Left lung (tissue), 10 donors: ENCODE results near the gene RSL1D1. TPM values are rescaled to one million over a fixed set of nuclear protein-coding genes. Genes with fewer than 3 reads are reported as not detected.

ENCODE experiments used
- ATAC-seq: fragments of 200-7000 bp; cut with Tn5 transposase; one replicate; pipeline ENCODE4 v1.9.1; 2020; ENCODE audit warnings: moderate library complexity
- DNase-seq, 4 donors: peaks; one replicate each; pipeline ENCODE4 v3.0.0-alpha.2; 2013 to 2020
- H3K27ac ChIP-seq, 2 donors: fragments of 200-600 bp; sonication (generic) in 1 of 2; one replicate each; pipeline versions ENCODE4 v1.5.0 to v1.8.0; 2020 to 2021
- H3K27me3 ChIP-seq, 2 donors: fragments of 200-600 bp; sonication (generic) in 1 of 2; one replicate each; pipeline versions ENCODE4 v1.5.0 to v1.8.0; 2020 to 2021
- H3K36me3 ChIP-seq, 2 donors: fragments of 200-600 bp; sonication (generic) in 1 of 2; one replicate each; pipeline versions ENCODE4 v1.5.0 to v1.8.0; 2020 to 2021
- H3K4me1 ChIP-seq, 2 donors: fragments of 200-600 bp; one replicate each; pipeline ENCODE4 v1.8.0; 2021
- H3K4me3 ChIP-seq, 2 donors: fragments of 200-600 bp; sonication (generic) in 1 of 2; one replicate each; pipeline versions ENCODE4 v1.5.0 to v1.8.0; 2020 to 2021; ENCODE audit warnings: mild to moderate bottlenecking in 1 of 2
- H3K9me3 ChIP-seq, 2 donors: fragments of 200-600 bp; sonication (generic) in 1 of 2; one replicate each; pipeline versions ENCODE4 v1.5.0 to v1.8.0; 2020 to 2021
- intact Hi-C, 2 donors: fragments of 100-400 bp; cut with DNase I; formaldehyde crosslinking; loops; one replicate each; pipeline versions ENCODE4 v1.11.2 to v1.14.2; 2022
- polyA plus RNA-seq, 6 donors: library from polyadenylated mRNA; unstranded; fragments of 120-200 nt; gene quantifications; one replicate each; pipeline ENCODE4 v1.2.1, GENCODE V29; 2013; ENCODE audit not compliant: insufficient read length in 6 of 6
- total RNA-seq, 2 donors: library from RNA; stranded (reverse); fragmentation: NEBNext Ultra II Directional; extraction: Animal tissue kit (Norgen Biotek cat#: 25700); gene quantifications; one replicate each; pipeline ENCODE4 v1.2.1, GENCODE V29; 2021
- TF ChIP-seq, protein P1 (sequence below), 2 donors: fragments of 200-600 bp; sonication (generic) in 1 of 2; IDR thresholded peaks; one replicate each; pipeline versions ENCODE4 v1.5.0 to v1.8.0; 2021; ENCODE audit warnings: antibody characterized with exemption in 2 of 2
- donor health status: DM: no; HTN: yes; CAD: no.
- donor health status: DM: no; HTN: no; CAD: no.

RSL1D1 gene
- total and polyA plus RNA-seq, 8 donors = 88.3 to 274 (median 237) TPM

- Histone ChIP-seq H3K4me3 (no peak overlapping the region), H3K36me3 (peaks cover 0 to 98% of the 10 kb centered on the region in 2 donors), H3K9me3 (no peaks in the 10 kb centered on the region), H3K27me3 (no peaks in the 10 kb centered on the region), H3K27ac (no peak overlapping the region), H3K4me1 (no peaks in the 10 kb centered on the region)
- intact Hi-C loops = no loop called here
- no peak for DNase-seq
- TF ChIP-seq, protein P1, sequence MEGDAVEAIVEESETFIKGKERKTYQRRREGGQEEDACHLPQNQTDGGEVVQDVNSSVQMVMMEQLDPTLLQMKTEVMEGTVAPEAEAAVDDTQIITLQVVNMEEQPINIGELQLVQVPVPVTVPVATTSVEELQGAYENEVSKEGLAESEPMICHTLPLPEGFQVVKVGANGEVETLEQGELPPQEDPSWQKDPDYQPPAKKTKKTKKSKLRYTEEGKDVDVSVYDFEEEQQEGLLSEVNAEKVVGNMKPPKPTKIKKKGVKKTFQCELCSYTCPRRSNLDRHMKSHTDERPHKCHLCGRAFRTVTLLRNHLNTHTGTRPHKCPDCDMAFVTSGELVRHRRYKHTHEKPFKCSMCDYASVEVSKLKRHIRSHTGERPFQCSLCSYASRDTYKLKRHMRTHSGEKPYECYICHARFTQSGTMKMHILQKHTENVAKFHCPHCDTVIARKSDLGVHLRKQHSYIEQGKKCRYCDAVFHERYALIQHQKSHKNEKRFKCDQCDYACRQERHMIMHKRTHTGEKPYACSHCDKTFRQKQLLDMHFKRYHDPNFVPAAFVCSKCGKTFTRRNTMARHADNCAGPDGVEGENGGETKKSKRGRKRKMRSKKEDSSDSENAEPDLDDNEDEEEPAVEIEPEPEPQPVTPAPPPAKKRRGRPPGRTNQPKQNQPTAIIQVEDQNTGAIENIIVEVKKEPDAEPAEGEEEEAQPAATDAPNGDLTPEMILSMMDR (IDR thresholded peaks at IDR 0.05) = no peak
- ATAC-seq = no peak
These were observed 26.0 kb upstream of the RSL1D1 start for GRCh38 chr16:11877374-11877773.

GRCh38 chr16:11876306-11876705, 25.0 kb upstream of the RSL1D1 start:
- DNase-seq (peak in 1 of 4 donors; percentile 55), ATAC-seq (no peak)
- Histone ChIP-seq H3K9me3 (no peaks in the 10 kb centered on the region), H3K4me1 (no peaks in the 10 kb centered on the region), H3K27me3 (no peaks in the 10 kb centered on the region), H3K36me3 (peaks cover 0 to 95% of the 10 kb centered on the region in 2 donors), H3K4me3 (no peak overlapping the region), H3K27ac (no peak overlapping the region)
- intact Hi-C loops = no loop called here
- TF ChIP-seq, protein P1 (IDR thresholded peaks at IDR 0.05) = no peak

DNA sequence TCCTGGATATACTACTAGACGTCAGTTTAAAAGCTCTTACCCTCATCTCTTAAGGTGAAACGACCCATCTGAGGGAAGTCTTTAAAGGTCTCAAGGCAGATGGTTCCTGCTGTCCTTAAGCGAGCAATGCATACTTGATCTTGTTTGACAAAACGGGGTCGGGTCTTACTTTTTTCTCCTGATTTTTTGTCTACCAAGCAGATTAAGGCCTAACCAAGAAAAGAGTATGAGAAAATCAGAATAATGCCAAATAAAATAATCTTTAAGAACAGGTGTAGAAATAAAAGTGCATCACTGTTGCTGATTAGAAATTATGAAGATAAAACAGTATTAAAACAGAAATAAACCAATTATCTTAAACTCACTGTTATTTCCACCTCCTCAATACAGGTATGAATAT, 24.4 kb upstream of the RSL1D1 start:
- peaks cover 0 to 89% of the 10 kb centered on the region in 2 donors for H3K36me3 ChIP-seq
- no peak overlapping the region for H3K27ac ChIP-seq
- H3K9me3 ChIP-seq = no peaks in the 10 kb centered on the region
- TF ChIP-seq, protein P1 (IDR thresholded peaks at IDR 0.05) = no peak
- H3K4me3 ChIP-seq = no peak overlapping the region
- no peaks in the 10 kb centered on the region for H3K4me1 ChIP-seq
- intact Hi-C loops = no loop called here
- no peaks in the 10 kb centered on the region for H3K27me3 ChIP-seq
- ATAC-seq (no peak), DNase-seq (no peak)

GRCh38 chr16:11871193-11871592, 19.9 kb upstream of the RSL1D1 start:
- peak; percentile 69 for ATAC-seq

GRCh38 chr16:11870399-11870798, 19.1 kb upstream of the RSL1D1 start:
- H3K27ac ChIP-seq = no peak overlapping the region

More at GRCh38 chr16:11871193-11871592, 19.9 kb upstream of the RSL1D1 start:
- intact Hi-C loops = no loop called here
- H3K36me3 ChIP-seq = peaks cover 0 to 69% of the 10 kb centered on the region in 2 donors
- H3K4me1 ChIP-seq = no peaks in the 10 kb centered on the region
- H3K4me3 ChIP-seq = no peak overlapping the region
- H3K9me3 ChIP-seq = no peaks in the 10 kb centered on the region
- no peaks in the 10 kb centered on the region for H3K27me3 ChIP-seq
- TF ChIP-seq, protein P1 (IDR thresholded peaks at IDR 0.05) = no peak
- H3K27ac ChIP-seq = no peak overlapping the region
- peak in 2 of 4 donors; percentile 26 to 36 for DNase-seq

More at GRCh38 chr16:11870399-11870798, 19.1 kb upstream of the RSL1D1 start:
- ATAC-seq (no peak), DNase-seq (no peak)
- Histone ChIP-seq H3K4me1 (no peaks in the 10 kb centered on the region), H3K9me3 (no peaks in the 10 kb centered on the region), H3K36me3 (peaks cover 0 to 61% of the 10 kb centered on the region in 2 donors), H3K4me3 (no peak overlapping the region), H3K27me3 (no peaks in the 10 kb centered on the region)
- TF ChIP-seq, protein P1 (IDR thresholded peaks at IDR 0.05) = no peak
- intact Hi-C loops = no loop called here
